HG03196 (cell line): Measurements from ENCODE around the gene IGLL5.

ENCODE experiments used
- ATAC-seq: cut with Tn5 transposase; IDR thresholded peaks from one replicate; pipeline ENCODE4 v1.9.1; 2021; ENCODE audit not compliant: unreplicated experiment

The IGLL5 gene

DNA sequence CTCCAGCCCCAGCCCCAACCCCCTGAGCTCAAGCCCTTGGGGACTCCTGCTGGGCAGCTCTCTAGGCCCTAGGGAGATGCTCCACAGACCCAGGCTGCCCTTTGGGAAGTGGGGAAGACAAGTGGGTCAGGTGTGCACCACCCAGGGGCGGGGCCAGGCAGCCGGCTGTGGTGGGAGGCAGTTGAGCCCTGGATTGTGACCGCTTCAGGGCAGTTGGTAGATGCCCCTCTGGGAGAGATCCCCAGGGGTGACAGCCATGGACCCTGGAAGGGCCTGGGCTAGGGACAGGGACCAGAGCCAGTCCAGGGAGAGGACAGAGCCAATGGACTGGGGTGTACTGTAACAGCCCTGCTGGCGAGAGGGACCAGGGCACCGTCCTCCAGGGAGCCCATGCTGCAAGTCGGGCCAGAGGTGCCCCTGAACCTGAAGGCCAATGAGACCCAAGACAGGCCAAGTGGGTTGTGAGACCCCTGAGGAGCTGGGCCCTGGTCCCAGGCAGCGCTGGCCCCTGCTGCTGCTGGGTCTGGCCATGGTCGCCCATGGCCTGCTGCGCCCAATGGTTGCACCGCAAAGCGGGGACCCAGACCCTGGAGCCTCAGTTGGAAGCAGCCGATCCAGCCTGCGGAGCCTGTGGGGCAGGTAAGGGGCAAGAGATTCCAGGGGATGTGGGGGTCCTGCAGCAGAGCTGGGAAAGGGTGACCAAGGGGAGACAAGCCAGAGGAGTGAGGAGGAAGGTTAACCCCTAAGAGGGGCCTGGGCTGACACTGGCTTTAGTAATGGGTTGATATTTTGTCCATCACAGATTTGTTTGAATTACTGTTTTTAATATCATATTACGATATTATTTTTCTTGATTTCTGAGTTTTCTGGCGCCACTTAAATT is at the start of gene IGLL5:
IGLL5 (plus strand) TSS at position 196 of the 883 bp plus-strand sequence; CDS start at position 434, 238 bp downstream.
- no peak for ATAC-seq

DNA sequence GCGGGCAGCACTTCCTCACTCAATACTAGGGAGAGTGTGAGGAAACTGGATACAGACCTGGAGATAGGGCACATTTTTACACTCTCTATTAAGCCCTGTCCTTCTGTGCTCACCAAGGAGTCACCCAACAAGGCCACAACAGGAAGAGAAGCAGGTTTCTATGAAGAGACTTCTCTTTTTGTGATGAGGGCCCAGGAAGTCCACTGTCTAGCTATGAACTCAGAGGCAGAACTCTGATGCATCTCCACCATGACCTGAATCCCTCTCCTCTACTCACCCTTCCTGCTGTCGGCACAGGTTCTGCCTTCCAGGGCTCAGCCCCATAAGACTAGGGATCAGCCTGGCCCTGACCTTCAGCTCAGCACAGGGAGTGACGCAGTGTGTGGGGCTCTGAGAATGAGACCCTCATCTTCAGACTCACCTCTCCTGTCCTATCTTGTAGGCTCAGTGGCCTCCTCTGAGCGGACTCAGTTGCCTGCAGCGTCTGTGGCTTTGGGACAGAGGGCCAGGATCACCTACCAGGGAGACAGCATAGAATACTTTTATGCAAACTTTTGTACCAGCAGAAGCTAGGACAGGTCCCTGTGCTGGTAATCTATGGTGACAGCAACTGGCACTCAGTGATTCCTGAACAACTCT is 49.3 kb upstream of the IGLL5 start:
- ATAC-seq, result no peak

DNA sequence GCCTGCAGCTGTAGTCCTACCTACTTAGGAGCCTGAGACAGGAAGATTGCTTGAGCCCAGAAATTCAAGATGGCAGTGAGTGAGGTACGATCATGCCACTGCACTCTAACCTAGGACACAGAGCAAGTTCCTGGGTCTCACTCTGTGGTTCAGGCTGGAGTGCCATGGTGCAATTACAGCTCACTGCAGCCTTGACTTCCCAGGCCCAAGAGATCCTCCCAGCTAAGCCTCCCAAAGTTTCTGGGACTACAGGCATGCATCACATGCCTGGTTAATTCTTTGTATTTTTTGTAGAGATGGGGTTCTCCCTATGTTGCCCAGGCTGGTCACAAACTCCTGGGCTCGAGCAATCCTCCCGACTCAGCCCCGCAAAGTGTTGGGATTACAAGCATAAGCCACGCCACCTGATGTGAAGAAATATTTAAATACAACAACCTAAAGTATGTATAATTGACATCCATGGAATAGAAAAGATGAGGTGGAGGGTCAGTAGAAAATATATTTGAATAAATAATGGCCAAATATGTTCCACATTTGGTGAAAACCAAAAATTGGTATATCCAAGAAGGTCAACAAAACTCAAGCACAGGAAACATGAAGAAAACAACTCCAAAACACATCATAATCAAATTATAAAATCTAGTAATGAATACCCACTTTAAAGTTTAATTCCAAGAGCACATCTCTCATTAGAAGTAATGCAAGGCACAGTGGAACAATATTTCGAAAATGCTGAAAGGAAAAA is 47.9 kb upstream of the IGLL5 start:
- ATAC-seq, result no peak

DNA sequence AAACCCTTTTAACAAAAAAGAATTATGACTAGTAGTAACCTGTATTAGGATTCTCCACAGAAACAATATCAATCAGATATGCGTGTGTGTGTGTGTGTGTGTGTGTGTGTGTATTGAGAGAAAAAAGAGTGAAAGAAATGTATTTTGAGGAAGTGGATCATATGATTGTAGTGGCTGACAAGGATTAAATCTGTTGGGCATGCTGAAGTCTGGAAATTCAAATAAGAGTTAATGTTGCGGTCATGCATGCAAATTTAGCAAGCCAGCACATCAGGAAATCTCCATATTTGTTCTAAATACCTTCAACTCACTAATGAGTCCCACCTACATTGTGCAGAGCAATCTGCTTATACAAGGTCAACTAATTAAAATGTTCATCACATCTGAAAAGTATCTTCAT is 46.8 kb upstream of the IGLL5 start:
- ATAC-seq, result no peak

DNA sequence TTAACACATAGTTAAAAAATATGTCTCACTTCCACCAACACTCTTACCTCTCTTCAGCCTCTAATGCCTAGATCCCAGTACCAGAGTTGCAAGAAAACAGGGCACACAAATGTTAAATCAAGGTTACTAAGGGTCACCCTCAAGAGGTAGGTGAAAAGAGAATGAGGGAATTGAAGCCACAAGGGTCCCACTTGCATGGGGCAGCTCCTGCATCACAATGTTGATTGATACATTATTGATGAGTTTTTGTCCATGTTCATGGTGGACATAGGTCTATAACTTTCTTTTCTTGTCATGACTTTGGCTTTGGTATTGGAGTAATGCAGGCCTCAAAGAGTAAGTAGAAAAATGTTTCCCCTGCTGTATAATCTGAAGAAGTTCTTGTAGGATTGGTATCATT is 46.0 kb upstream of the IGLL5 start:
- ATAC-seq, result no peak

DNA sequence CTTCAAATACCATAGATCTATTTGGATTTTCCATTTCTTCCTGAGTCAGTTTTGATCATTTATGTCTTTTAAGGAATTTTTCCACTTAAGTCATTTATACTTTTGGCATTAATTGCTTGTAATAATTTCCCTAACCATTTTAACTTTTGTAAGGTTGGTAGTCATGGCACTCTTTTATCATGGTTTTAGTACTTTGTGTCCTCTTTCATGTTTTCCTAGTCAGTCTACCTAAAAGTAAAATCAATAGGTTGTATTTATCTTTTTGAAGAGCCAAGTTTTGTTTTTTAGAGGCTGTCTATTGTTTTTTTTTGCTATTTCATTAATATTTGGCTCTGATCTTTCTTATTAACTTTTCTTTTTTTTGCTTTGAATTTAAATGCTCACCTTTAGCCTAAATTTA is 45.5 kb upstream of the IGLL5 start:
- ATAC-seq, result no peak

DNA sequence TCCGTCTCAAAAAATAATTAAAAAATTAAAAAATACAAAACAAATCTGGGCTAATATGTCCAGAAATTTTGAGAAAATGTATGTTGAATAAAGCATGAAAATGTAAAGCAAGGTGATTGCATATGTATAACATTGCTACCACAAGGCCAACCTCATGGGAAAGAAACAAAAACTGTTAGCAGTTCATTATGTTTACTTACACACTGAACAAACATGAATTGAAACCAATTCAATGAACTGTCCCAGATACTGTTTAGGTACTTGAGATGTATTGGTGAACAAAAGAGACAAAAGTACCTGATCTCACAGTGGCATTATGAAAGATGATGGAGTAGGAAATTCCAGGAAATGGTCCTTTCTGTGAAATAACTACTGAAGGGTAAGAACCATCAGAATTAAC is 43.8 kb upstream of the IGLL5 start:
- no peak for ATAC-seq

DNA sequence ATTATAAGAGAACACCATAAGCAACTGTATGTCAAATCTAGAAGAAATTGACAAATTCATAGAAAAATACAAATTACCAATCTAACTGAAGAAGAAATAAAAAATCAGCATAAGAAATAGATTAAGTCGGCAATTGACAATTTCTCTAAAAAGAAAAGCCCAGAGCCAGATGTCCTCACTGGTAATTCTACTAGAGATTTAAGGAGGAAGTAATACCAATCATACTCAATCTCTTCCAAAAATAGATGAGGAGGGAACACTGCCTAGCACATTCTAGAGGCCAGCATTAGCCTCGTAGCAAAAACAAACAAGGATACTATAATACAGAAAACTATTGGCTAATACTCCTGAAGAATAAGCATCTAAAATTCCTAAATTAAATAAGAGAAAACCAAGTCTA is 40.4 kb upstream of the IGLL5 start:
- ATAC-seq, result no peak

DNA sequence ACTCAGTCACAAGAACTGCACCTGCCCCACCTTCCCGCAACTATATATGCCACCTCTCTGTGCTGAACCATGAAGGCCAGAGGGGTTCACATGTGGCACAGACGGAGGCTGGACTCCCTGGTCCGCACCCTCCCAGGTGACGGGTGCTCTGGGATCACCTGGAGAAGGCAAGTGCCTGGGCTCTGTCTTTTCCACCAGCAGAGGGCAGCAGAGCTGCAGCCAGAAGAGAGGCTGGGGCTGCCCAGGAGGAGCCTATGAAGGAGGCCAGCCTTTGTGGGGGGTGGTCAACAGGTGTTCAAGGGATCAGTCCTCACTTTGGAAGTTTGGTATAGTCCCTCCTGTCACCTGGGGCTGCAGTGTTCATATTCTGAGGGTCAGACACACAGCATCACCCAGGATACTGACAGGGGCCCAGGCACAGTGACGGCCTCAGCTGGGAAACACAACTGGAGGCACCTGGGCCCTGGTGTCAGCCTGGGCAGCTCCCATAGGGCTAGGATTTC is 39.2 kb upstream of the IGLL5 start:
- ATAC-seq, result no peak

DNA sequence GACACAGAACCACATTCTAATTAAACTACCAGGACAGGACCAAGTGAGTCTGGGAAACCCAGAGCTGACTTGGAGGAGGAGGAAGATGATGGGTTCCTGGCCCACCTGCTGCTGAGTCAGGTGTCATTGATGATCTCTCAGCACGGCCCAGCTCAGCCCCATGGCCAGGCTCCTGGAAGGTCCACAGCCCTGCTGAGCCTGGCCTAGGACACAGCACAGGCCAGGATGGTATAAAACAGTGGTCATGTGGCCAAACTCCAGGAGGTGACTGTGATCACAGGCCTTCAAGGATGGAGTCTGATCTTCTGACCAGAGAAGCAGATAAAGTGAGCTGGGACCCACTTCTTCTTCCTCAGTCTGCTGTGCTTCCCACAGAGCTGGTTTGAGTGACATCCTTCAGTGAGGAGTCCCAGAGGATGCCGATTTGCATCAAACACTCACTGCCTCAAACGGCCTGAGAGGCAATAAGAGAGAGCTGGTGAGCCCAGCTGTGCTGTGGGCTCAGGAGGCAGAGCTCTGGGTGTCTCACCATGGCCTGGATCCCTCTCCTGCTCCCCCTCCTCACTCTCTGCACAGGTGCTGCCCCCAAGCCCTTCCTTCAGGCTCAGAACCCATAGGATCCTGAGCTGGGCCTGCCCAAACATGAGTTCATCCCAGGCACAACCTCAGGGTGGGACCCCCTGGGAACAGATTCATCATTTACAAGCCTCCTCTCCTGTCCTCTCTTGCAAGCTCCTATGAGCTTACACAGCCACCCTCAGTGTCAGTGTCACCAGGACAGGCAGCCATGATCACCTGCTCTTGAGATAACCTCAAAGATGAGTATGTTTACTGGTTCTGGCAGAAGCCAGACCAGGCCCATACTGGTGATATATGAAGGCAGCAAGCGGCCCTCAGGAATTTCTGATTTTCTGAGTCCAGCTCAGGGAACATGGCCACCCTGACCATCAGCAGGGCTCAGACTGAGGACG is 37.7 kb upstream of the IGLL5 start:
- no peak for ATAC-seq

DNA sequence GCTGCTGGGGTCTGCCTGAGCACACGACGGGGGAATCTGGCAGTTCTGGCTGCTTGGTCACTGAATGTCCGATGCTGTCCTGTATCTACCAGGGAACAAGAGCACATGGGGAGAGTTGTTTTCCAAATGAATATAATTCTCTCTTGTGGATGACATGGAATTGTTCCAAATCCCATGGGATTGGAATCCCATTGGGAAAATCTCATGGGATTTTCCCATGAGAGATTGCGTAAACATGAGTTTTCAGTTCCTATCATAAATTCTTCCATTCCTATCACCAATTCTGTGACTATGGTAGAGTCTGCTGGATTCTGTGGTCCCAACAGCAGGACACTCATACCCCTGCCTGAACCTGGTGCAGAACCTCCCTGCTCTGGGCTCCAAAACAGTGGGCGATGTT is 35.6 kb upstream of the IGLL5 start:
- ATAC-seq, result no peak

DNA sequence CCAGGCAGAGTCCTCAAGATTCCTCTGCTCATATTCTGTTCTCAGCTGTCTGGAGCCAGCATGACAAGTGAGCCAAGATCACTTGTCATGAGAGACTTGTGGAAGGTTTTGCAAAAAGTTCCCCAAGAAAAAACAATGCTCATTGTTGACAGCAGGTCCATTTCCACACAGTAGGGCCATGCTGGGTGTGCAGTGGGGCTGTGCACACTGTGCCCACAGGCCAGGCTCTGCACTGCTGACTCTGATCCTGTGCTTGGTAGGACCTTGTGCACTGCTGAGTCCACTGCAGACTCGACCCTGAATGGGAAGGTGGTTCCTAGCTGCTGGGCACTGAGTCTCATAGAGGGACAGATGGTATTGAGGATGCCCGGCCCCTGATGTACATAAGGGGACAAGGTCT is 33.9 kb upstream of the IGLL5 start:
- ATAC-seq, result no peak

DNA sequence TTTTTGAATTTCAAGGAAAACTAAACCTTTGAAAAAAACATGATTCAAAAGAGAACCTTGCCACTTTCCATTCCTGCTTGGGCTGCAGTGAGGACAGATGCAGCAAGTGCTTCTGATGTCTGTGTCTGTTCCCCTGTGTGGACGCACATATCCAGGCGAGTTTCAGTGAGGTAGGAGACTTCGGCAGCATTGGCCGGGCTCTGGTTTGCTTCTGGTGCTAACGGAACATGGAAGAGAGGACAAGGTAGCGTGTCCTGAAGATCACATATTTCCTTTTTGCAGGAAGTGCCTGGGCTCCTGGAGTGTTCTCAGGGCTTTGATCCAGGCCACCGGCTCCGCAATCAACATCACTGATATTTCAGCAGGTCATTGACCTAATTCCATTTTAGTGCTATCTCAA is 33.1 kb upstream of the IGLL5 start:
- no peak for ATAC-seq

DNA sequence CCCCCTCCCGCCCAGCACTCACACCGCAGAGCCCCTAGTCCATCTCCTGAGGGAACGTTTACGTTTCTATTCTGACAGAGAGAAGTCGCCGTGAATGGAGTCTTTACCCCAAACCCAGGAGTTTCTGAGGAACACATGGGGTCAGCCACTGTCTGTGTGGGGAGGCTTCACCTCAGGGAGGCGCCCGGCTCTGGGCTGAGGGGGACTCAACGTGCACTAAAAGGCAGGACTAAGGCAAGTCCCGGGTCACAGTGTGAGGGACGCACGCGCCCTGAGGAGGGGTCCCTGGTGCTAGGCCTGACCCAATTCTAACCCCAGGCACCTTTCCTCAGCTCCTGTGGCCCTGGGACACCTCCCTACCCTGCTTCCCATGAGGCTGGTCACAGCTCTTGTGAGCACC is 32.5 kb upstream of the IGLL5 start:
- ATAC-seq, result no peak

DNA sequence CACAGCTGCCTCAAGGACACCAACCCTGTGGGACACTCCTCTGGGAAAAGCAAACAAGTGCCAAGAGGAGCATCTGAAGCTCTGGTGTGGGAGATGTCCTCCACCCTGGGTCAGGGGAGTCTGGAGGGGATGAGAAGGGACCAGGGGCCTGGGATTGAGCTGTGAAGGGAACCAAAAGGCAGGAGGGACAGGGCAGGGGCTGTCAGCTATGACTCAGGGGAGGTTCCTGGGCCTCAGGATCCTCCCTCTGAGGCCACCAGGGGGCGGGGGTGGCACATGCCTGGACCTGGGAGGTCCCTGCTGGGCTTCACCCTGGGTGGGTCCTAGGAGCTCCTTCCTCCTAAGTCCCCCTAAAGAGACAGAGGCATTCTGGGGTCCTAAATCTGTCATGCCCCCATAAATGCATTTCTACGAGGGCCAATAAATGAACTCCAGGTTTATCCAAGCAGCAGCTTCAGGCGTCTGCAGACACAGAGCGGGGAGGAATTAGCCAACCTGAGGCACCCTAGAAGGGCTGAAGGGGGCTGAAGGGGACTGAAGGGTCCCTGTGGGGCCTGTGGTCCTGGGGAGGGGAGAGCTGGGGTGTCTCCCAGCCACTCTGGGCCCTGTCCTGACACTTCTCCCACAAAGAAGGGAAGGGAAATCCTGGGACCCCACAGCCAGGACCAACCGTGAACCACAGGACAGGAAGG is 31.9 kb upstream of the IGLL5 start:
- ATAC-seq, result no peak

DNA sequence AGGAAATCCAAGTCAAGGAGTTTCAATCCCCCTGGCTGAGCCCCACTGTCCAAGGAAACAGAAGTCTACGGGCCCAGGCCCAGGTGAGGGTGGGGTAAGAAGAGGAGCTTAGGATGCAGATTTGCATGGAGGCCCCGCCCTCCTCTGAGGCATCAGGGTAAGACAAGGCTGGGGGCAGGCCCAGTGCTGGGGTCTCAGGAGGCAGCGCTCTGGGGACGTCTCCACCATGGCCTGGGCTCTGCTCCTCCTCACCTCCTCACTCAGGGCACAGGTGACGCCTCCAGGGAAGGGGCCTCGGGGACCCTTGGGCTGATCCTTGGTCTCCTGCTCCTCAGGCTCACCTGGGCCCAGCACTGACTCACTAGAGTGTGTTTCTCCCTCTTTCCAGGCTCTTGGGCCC is 31.3 kb upstream of the IGLL5 start:
- no peak for ATAC-seq

DNA sequence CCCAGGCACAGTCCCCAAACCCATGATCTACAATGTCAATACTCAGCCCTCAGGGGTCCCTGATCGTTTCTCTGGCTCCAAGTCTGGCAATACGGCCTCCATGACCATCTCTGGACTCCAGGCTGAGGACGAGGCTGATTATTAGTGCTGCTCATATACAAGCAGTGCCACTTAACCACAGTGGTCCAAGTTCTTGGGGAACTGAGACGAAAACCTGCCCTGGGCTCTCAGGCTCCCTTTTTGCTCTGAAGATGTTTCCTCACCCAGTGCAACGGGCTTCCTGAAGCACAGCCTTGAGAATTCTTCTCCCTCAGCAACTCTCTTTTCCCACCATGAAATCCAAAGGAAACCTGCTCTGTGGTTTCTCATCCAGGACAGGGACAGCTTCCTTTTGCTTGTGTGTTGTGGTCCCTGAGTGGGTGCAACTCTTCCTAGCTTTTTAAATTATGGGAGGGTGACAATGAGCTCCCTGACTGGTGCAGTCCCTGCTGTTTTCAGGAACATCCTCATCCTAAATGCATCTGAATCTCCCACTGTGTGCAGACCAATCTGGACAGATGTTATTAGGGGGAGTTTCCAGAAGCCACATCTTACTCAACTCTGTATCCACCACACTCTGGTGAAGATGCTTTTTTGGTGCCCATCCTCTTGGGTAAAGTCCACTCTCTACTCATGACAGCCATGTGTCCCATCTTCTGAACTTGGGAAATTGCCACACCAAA is 30.6 kb upstream of the IGLL5 start:
- no peak for ATAC-seq

DNA sequence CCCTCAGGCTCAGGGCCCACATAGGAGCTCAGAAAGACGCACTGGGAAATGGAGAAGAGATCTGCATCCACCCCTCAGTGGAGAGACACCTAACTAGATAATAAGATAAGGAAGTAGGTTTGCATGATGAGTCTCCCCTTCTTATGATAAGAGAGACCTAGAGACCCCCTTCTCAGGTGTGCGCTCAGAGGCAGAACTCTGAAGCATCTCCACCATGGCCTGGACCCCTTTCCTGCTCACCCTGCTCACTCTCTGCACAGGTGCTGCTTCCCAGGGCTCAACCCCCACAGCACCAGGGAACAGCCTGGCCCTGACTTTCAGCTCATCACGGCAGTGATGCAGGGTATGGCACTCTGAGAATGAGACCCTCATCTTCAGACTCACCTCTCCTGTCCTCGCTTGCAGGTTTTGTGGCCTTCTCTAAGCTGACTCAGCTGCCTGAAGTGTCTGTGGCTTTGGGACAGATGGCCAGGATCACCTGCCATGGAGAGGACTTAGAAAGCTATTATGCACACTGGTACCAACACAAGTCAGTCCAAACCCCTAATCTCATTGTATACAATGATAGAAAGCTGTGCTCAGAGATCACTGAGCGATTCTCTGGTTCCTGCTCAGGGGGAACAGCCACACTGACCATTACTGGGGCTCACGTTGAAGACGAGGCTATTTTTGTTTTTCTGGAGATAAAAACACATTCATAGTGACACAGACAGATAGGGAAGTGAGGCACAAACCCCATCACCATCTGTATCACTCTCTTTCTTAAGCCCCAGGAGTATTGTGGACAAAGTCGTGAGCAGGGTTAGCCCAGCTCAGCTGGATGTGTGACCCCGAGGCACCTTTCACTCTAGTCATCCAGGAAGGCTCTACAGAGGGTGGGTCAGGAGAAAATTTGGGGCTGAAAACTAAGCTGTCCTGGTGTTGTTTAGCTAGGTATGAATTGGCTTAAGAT is 29.7 kb upstream of the IGLL5 start:
- ATAC-seq, result no peak
